HK-2 (cell line): ENCODE results near the gene RNF150.

Experiments
- DNase-seq: peaks from one replicate; pipeline ENCODE4 v3.0.0-alpha.2; 2018; ENCODE audit not compliant: unreplicated experiment

The RNF150 gene

GRCh38 chr4:141131723-141132071 is 1.6 kb downstream of the RNF150 start:
- no peak for DNase-seq

- no peak for DNase-seq
Observed at GRCh38 chr4:141130947-141131605, 2.2 kb downstream of the RNF150 start.

GRCh38 chr4:141127884-141128283 is 5.4 kb downstream of the RNF150 start:
- no peak for DNase-seq

- no peak for DNase-seq
Observed at GRCh38 chr4:141126769-141127168, 6.5 kb downstream of the RNF150 start.

GRCh38 chr4:141124224-141124623 is 9.0 kb downstream of the RNF150 start:
- DNase-seq = no peak

- no peak for DNase-seq
Observed at GRCh38 chr4:141121768-141122454, 11.4 kb downstream of the RNF150 start.

- no peak for DNase-seq
Observed at GRCh38 chr4:141121101-141121500, 12.2 kb downstream of the RNF150 start.

- DNase-seq = no peak
Observed at GRCh38 chr4:141120036-141120593, 13.2 kb downstream of the RNF150 start.

GRCh38 chr4:141119071-141119470 is 14.2 kb downstream of the RNF150 start:
- DNase-seq = no peak

- DNase-seq = no peak
Observed at GRCh38 chr4:141118381-141118780, 14.9 kb downstream of the RNF150 start.

- no peak for DNase-seq
Observed at GRCh38 chr4:141117935-141118334, 15.3 kb downstream of the RNF150 start.

GRCh38 chr4:141109983-141110382 is 23.3 kb downstream of the RNF150 start:
- DNase-seq = no peak

- DNase-seq = no peak
Observed at GRCh38 chr4:141107927-141108326, 25.3 kb downstream of the RNF150 start.

- no peak for DNase-seq
Observed at GRCh38 chr4:141102367-141102766, 30.9 kb downstream of the RNF150 start.

GRCh38 chr4:141101511-141101910 is 31.8 kb downstream of the RNF150 start:
- DNase-seq = no peak

- no peak for DNase-seq
Observed at GRCh38 chr4:141099326-141099725, 33.9 kb downstream of the RNF150 start.

GRCh38 chr4:141098163-141098562 is 35.1 kb downstream of the RNF150 start:
- DNase-seq = no peak

GRCh38 chr4:141090473-141090872 is 42.8 kb downstream of the RNF150 start:
- no peak for DNase-seq

GRCh38 chr4:141081921-141082395 is 51.3 kb downstream of the RNF150 start:
- no peak for DNase-seq

GRCh38 chr4:141080668-141081067 is 52.6 kb downstream of the RNF150 start:
- DNase-seq = no peak

- DNase-seq = no peak
Observed at GRCh38 chr4:141079393-141079930, 53.8 kb downstream of the RNF150 start.

GRCh38 chr4:141078871-141079270 is 54.4 kb downstream of the RNF150 start:
- DNase-seq = no peak
